ENCODE measurements around the gene RAB30.

The RAB30 gene

GRCh38 chr11:83071567-83072349 is at the start of gene RAB30:
RAB30 (minus strand) TSS chr11:83071897; CDS start chr11:82997316, 74,581 bp downstream.
- DNase-seq: peak; percentile 99

- no peak for DNase-seq
Observed at GRCh38 chr11:83120327-83120726, 48.6 kb upstream of the RAB30 start.

- DNase-seq: no peak
Observed at GRCh38 chr11:83119216-83119615, 47.5 kb upstream of the RAB30 start.

DNA sequence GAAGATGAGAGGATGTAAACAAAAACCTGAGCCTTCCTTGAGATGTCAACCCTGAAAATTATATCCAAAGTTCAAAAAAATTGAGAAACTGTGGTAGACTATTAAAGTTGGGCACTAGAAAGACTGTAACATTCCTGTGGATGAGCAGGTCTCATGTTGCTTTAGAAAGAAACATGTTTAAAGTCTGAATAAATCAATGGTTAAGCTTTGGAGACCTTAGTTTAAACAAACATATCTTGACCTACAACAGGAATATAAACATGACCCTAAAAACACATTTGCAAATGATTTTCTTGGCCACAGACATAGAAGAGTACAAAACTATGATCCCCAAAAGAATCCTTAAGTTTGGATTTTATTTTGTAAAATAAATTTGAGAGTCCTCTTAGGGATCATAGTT is 47.1 kb upstream of the RAB30 start:
- DNase-seq: no peak

GRCh38 chr11:83116015-83116641 is 44.4 kb upstream of the RAB30 start:
- DNase-seq: no peak

GRCh38 chr11:83115551-83115950 is 43.9 kb upstream of the RAB30 start:
- DNase-seq: no peak

GRCh38 chr11:83115026-83115425 is 43.3 kb upstream of the RAB30 start:
- DNase-seq: no peak

- no peak for DNase-seq
Observed at GRCh38 chr11:83112886-83113285, 41.2 kb upstream of the RAB30 start.

DNA sequence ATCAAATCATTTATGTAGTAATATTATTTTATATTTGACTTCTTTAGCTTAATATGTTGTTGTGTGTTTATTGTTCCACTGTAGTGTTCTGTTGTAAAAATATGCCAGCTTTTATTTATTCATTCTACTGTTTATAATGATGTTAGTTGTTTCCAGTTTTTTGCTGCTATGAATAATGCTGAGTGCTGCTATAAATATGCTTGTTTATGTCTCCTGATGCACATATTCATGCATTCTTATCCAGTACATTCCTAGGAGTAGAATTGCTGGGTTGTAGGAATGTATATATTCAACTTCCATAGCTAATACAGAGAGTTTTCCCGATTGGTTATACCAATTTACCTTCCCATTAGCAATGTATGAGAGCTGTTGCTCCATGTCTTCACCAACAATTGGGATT is 33.5 kb upstream of the RAB30 start:
- no peak for DNase-seq

DNA sequence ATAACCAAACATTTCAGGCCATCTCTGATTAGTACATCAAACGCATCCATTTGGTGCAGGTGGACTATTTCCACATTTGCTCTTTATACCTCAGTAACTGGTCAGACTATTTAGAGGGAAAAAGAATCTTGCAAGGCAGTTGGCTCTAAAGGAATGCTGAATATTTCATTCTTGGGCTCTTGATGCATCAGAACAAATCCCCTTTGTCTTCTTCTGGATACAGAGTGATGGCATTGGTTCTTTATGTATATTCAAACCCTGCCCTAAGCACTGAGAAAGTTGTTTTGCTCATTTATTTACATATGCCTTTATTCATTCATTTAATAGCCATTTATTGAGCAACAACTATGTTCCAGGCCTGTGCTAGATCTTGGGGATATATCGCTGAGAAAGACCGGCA is 31.1 kb upstream of the RAB30 start:
- no peak for DNase-seq

- no peak for DNase-seq
Observed at GRCh38 chr11:83097429-83098075, 25.9 kb upstream of the RAB30 start.

DNA sequence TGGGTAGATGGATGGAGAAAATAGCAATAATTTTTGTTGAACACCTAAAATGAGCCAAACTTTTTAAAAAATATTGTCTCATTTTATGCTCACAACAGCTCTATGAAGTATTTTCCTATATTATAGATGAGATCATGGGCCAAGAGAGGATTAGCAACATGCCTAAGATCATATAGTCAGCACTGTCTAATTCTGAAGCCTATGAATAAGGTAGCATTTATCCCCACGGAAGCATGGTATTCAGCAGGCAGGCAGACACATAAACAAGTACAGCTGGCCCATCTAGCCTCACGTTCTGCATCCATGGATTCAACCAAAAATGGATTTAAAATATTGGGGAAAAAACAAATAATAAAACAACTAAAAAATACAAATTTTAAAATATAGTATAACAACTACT is 21.9 kb upstream of the RAB30 start:
- no peak for DNase-seq

- DNase-seq: no peak
Observed at GRCh38 chr11:83092488-83093384, 21.0 kb upstream of the RAB30 start.

GRCh38 chr11:83088965-83089364 is 17.3 kb upstream of the RAB30 start:
- no peak for DNase-seq

- DNase-seq: peak; percentile 60
Observed at GRCh38 chr11:83087035-83087434, 15.3 kb upstream of the RAB30 start.

DNA sequence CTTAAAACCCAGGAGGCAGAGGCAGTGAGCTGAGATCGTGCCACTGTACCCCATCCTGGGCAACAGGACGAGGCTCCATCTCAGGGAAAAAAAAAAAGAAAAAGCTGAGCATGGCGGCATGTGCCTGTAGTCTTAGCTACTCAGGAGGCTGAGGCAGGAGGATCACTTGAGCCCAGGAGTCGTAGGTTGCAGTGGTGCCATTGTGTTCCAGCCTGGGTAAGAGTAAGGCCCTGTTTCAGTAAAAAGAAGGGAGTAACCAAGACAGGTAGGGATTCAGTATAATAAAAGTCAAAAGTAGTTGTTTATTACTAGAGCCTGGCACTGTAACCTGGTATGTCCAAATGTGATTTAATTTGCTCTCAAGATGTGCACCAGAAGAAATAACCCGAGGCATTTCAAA is 8.1 kb upstream of the RAB30 start:
- DNase-seq: no peak

DNA sequence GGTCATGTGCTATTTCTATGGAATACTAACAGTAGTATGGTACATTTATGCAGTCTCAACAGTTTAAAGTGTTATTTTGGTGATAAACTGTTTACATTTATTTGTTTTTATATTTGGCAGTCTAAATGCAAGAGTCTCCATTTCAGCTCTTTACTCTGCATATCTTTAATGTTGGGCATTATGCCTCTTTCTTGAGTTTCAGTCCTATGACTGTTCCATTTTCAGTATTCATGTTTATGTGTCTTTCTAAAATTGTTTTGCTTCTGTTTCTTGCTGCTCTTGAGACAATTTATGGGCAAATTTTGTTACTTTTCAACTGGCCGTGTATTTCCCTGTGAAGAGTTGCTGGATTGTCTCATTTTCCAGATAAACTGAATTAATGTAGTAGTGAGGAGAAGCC is 6.6 kb upstream of the RAB30 start:
- no peak for DNase-seq

GRCh38 chr11:83073884-83074283 is 2.2 kb upstream of the RAB30 start:
- DNase-seq: no peak

DNA sequence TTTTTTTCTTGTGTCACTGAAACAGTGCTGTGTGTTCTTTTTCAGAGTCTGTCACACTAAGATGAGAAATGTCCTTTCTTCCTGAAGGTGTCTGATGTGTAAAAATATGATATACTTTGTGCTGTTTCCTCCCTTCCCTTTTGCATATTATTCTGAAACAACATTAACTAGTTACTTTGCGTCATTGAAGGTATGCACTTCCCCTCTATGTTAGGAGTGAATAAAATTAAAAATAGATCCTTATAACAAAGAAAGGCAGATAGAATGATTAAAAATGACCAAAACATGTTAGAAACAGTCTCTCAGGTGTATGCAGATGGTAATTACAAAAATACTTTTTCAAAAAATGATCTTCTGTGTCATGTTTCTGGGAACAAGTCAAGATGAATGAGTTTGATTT is 1.6 kb upstream of the RAB30 start:
- DNase-seq: no peak

GRCh38 chr11:83072350-83073242 is 899 bp upstream of the RAB30 start:
- no peak for DNase-seq

- DNase-seq: no peak
Observed at GRCh38 chr11:83070731-83071566, 748 bp downstream of the RAB30 start.
